ENCODE results near the gene DBNDD1.
"Not testable (repeated sequence)": the region's sequence is repeated elsewhere in the genome, so short reads cannot be mapped to it uniquely, and the experiment has no call there.

GRCh38 chr16:89994721-89995474, 24.4 kb downstream of the DBNDD1 start:
- TF ChIP-seq CTCF, POLR2A (IDR thresholded peaks at IDR 0.05): not testable (repeated sequence)
